HTR-8/SVneo (cell line): ENCODE measurements around the gene EHBP1L1.

Experiments
- DNase-seq: peaks from one replicate; pipeline ENCODE4 v3.0.0; 2011; ENCODE audit warnings: low spot score, mixed read lengths; ENCODE audit not compliant: insufficient read length
- FAIRE-seq: peaks from 2 replicates; lab custom pipeline; 2011; peaks lifted over from hg19 to GRCh38; lab: Jason Lieb, UNC

The EHBP1L1 gene

GRCh38 chr11:65611758-65612603 is 36.1 kb downstream of the EHBP1L1 start:
- DNase-seq (no peak), FAIRE-seq (no peak)

- no peak for FAIRE-seq
- no peak for DNase-seq
Observed at GRCh38 chr11:65612691-65613090, 36.8 kb downstream of the EHBP1L1 start.

DNA sequence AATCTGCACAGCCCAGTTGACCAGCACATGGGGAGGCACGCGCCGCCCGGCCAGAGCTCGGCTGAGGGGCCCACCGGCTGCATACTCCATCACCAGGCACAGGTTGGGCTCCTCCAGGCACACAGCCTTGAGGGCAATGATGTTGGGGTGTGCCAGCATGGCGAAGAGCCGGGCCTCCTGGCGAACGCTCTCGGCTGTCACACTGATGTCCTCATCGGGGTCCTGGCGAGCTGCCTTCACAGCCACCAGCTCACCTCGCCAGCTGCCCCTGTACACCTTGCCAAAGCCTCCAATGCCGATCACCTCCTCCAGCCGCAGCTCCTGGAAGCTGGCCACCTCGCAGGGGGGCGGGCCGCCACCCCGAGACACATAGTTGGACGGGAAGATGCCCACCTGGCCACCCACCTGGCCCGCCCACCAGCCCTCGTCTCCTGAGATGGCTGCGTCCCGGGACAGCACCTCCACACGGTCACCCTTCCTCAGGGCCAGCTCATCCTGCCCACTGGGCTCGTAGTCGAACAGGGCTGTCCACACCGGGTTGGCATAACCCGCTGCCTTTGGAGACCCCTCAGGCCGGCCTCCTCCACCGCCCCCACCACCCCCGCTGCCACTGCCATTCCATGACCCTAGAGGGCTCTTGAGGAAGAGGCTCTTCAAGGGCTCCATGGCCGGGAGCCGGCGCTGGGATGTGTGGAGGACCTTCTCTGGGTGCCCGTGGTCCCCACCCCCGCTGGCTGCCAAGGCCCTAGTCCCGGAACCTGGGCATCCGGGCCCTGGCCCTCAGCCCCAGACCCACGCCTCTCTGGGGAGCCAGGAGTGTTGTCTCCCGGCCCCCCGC is 37.5 kb downstream of the EHBP1L1 start:
- DNase-seq = no peak
- FAIRE-seq = peak; percentile 52

- peak; percentile 100 for FAIRE-seq
- peak; percentile 100 for DNase-seq
Observed at GRCh38 chr11:65615229-65615949, 39.5 kb downstream of the EHBP1L1 start, which contains the start of gene PCNX3. PCNX3 (plus strand) TSS chr11:65615776; CDS start chr11:65616312, 536 bp downstream.

- DNase-seq = peak; percentile 51
Observed at GRCh38 chr11:65615950-65616574, 40.2 kb downstream of the EHBP1L1 start.

GRCh38 chr11:65616575-65617001 is 40.7 kb downstream of the EHBP1L1 start:
- DNase-seq = no peak
- peak; percentile 68 for FAIRE-seq

More at GRCh38 chr11:65615950-65616574, 40.2 kb downstream of the EHBP1L1 start:
- no peak for FAIRE-seq

GRCh38 chr11:65617136-65617850 is 41.4 kb downstream of the EHBP1L1 start:
- FAIRE-seq = no peak

DNA sequence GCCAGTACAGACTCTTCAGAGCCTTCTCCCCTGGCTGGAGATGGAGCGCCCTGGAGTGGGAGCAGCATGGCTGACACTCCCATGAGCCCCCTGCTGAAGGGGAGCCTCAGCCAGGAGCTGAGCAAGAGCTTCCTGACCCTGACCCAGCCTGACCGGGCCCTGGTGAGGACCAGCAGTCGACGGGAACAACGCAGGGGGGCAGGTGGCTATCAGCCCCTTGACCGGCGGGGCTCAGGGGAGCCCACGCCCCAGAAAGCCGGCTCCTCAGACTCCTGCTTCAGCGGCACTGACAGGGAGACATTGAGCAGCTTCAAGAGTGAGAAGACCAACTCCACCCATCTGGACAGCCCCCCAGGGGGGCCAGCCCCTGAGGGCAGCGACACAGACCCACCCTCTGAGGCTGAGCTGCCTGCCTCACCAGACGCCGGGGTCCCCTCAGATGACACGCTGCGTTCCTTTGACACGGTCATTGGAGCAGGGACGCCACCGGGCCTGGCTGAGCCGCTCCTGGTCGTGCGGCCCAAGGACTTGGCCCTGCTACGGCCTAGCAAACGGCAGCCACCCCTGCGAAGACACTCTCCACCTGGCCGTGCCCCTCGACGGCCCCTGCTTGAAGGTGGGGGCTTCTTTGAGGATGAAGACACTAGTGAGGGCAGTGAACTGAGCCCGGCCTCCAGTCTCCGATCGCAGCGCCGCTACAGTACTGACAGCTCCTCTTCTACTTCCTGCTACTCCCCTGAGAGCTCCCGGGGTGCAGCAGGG is 42.3 kb downstream of the EHBP1L1 start:
- no peak for FAIRE-seq

More at GRCh38 chr11:65617136-65617850, 41.4 kb downstream of the EHBP1L1 start:
- no peak for DNase-seq

DNA sequence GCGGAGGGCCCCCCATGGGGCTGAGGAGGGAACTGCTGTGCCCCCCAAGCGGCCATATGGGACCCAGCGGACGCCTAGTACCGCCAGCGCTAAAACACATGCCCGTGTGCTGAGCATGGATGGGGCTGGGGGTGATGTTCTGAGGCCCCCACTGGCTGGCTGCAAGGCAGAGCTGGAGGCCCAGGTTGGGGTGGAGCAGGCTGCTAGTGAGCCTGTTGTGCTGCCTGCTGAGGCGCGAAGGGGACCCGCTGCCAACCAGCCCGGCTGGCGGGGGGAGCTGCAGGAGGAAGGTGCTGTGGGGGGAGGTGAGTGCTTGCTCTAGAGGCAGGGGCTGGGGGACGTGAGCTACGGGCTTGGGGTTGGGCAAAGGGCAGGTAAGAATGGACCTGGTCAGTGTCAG is 42.9 kb downstream of the EHBP1L1 start:
- DNase-seq (no peak), FAIRE-seq (no peak)

More for the DNA sequence above, 42.3 kb downstream of the EHBP1L1 start:
- no peak for DNase-seq

- DNase-seq (no peak), FAIRE-seq (peak; percentile 55)
Observed at GRCh38 chr11:65619281-65619928, 43.6 kb downstream of the EHBP1L1 start.

- DNase-seq (no peak), FAIRE-seq (no peak)
Observed at GRCh38 chr11:65620666-65621065, 44.8 kb downstream of the EHBP1L1 start.

DNA sequence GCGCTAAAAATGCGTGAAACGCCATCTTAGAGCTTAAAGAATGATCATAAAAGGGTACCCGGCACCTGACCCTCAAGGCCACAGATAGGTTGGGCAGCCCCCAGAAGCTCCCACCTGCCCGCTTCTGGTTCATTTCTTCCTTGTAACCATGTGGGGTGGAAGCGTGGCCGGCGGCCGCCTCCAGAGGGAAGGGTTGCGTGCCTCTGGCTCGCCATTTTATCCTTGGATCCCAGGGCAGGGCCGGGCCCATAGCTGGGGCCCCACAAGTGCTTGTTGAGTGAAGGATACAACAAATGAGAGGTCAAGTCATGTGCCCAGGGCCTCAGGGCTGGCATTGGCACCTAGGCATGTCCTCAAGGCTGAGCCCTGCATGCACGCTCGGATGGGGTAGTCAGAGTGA is 45.6 kb downstream of the EHBP1L1 start:
- DNase-seq (no peak), FAIRE-seq (no peak)

GRCh38 chr11:65622011-65622410 is 46.2 kb downstream of the EHBP1L1 start:
- no peak for DNase-seq
- no peak for FAIRE-seq

DNA sequence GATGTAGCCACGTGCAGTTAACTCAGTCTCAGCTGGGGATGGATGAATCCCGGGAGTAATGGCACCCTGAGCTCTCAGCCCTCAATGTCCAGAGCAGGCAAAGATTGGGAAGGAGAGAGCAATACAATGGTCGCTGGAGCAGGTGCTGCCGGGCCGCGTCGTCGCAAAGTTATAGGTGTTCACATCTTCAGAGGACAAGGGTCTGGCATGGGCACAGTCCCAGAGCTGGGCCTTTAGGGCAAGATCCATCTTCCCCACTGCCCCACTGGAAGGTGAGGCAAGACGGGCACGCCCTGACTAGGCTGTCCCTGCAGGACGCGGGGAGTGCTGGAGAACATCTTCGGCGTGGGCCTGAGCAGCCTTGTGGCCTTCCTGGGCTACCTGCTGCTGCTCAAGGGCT is 47.3 kb downstream of the EHBP1L1 start:
- FAIRE-seq (no peak), DNase-seq (no peak)

DNA sequence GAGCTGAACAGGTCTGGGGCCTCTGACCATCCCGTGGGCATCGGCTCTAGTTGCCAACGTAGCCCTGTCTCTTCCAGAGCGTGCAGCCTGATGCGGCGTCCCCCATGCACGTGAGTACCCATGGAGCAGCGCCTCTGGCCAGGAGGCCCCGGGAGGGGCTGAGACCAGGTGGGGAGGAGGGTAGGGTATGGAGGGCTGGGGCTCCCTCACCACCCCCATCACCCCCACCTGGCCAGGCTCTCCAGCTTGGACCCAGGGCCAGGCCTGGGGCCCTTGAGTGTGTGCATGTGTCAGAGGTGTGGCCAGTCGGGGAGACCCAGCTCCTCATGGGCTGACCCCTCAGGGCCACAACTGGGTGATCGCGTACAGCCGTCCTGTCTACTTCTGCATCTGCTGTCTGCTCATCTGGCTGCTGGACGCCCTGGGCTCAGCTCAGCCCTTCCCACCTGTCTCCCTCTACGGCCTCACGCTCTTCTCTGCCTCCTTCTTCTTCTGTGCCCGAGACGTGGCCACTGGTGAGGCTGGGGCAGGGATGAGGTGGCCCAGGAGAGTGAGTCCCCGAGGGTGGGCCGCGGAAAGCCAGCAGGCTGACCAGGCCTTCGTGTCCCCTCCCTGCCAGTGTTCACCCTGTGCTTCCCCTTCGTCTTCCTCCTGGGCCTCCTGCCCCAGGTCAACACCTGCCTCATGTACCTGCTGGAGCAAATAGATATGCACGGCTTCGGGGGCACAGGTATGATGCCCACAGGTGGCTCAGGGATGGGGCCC is 48.2 kb downstream of the EHBP1L1 start:
- no peak for DNase-seq
- no peak for FAIRE-seq

DNA sequence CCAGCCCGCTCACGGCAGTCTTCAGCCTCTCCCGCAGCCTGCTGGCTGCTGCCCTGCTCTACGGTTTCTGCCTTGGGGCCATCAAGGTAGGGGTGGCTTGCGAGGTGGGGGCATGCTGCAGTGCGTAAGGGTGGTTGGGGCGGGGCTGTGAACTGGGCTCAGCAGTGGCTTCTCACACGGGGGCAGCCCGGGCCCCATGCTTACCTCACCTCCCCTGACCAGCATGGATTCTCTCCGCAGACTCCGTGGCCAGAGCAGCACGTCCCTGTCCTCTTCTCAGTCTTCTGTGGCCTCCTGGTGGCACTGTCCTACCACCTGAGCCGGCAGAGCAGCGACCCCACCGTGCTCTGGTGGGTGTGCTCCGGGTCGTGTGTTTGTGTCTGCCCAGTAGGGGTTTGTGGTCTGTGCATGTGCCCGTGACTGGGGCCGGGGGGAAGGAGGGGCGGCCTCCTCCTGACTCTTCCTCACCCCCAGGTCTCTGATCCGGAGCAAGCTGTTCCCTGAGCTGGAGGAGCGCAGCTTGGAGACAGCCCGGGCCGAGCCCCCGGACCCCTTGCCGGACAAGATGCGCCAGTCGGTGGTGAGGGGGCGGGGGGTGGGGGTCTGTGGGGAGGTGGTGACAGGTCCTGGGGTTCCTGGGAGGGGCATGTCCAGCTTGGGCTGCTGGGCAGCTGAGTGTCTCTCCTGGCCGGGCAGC is 49.2 kb downstream of the EHBP1L1 start:
- no peak for DNase-seq
- no peak for FAIRE-seq
